Breast epithelium (tissue), 3 donors: ENCODE results near the gene ADAMTSL4.

Experiments
- POLR2A ChIP-seq: fragments of 450-650 bp; IDR thresholded peaks from one replicate; pipeline ENCODE4 v1.6.1; 2016; ENCODE audit warnings: antibody characterized with exemption, mild to moderate bottlenecking, moderate library complexity
- TF ChIP-seq, protein P1 (sequence below), 3 donors: fragments of 450-650 bp; IDR thresholded peaks; one replicate each; pipeline ENCODE4 v1.5.1; 2016 to 2017; ENCODE audit warnings: antibody characterized with exemption in 3 of 3, mild to moderate bottlenecking in 3 of 3, moderate library complexity in 3 of 3

- TF ChIP-seq, protein P1, sequence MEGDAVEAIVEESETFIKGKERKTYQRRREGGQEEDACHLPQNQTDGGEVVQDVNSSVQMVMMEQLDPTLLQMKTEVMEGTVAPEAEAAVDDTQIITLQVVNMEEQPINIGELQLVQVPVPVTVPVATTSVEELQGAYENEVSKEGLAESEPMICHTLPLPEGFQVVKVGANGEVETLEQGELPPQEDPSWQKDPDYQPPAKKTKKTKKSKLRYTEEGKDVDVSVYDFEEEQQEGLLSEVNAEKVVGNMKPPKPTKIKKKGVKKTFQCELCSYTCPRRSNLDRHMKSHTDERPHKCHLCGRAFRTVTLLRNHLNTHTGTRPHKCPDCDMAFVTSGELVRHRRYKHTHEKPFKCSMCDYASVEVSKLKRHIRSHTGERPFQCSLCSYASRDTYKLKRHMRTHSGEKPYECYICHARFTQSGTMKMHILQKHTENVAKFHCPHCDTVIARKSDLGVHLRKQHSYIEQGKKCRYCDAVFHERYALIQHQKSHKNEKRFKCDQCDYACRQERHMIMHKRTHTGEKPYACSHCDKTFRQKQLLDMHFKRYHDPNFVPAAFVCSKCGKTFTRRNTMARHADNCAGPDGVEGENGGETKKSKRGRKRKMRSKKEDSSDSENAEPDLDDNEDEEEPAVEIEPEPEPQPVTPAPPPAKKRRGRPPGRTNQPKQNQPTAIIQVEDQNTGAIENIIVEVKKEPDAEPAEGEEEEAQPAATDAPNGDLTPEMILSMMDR (IDR thresholded peaks at IDR 0.05): no peak
- TF ChIP-seq POLR2A: no peak
These were observed 21.0 kb upstream of the ADAMTSL4 start for GRCh38 chr1:150528196-150528595.
